Neural crest cell (in vitro differentiated cells): ENCODE results near the gene CCL13. TPM values are rescaled to one million over a fixed set of nuclear protein-coding genes. Genes with fewer than 3 reads are reported as not detected.

ENCODE experiments used
- DNase-seq: peaks from one replicate; pipeline ENCODE4 v3.0.0; 2021; ENCODE audit warnings: low read depth, mixed read lengths, low spot score
- H3K27ac Mint-ChIP-seq: one replicate; pipeline ENCODE4 v1.8.0; 2021; ENCODE audit warnings: mild to moderate bottlenecking, mixed read lengths; ENCODE audit not compliant: unreplicated experiment
- H3K27me3 Mint-ChIP-seq: 2 replicates; pipeline ENCODE4 v1.8.0; 2021; ENCODE audit warnings: low read depth, mild to moderate bottlenecking, mixed read lengths
- H3K36me3 Mint-ChIP-seq: 2 replicates; pipeline ENCODE4 v1.8.0; 2021; ENCODE audit warnings: low read depth, mild to moderate bottlenecking, mixed read lengths
- H3K4me1 Mint-ChIP-seq: 2 replicates; pipeline ENCODE4 v1.8.0; 2021; ENCODE audit warnings: mixed read lengths
- H3K4me3 Mint-ChIP-seq: one replicate; pipeline ENCODE4 v1.8.0; 2021; ENCODE audit warnings: mild to moderate bottlenecking, mixed read lengths
- H3K9me3 Mint-ChIP-seq: 2 replicates; pipeline ENCODE4 v1.8.0; 2021; ENCODE audit warnings: mixed read lengths
- CTCF ChIP-seq: fragments of 200-600 bp; sonication (generic); conservative IDR thresholded peaks from 2 replicates; pipeline ENCODE4 v1.5.0; 2021; ENCODE audit warnings: antibody characterized with exemption, mild to moderate bottlenecking
- total RNA-seq: library from RNA; stranded (reverse); gene quantifications from 2 replicates; pipeline ENCODE4 v1.2.1, GENCODE V29; 2021

The CCL13 gene
- total RNA-seq, 1 donor from 2014 or later: not detected

- no peak for TF ChIP-seq CTCF
- no peaks in the 10 kb centered on the region for H3K9me3 Mint-ChIP-seq
- DNase-seq: no peak
- no peak overlapping the region for H3K27ac Mint-ChIP-seq
- H3K27me3 Mint-ChIP-seq: peaks cover 40% of the 10 kb centered on the region
- no peaks in the 10 kb centered on the region for H3K4me1 Mint-ChIP-seq
- H3K36me3 Mint-ChIP-seq: no peaks in the 10 kb centered on the region
- H3K4me3 Mint-ChIP-seq: no peak overlapping the region
These were observed 10.3 kb downstream of the CCL13 start for GRCh38 chr17:34366529-34367107.

- Mint-ChIP-seq H3K27me3 (peaks cover 33% of the 10 kb centered on the region), H3K27ac (no peak overlapping the region), H3K9me3 (no peaks in the 10 kb centered on the region), H3K36me3 (no peaks in the 10 kb centered on the region), H3K4me1 (no peaks in the 10 kb centered on the region), H3K4me3 (no peak overlapping the region)
- TF ChIP-seq CTCF: no peak
- DNase-seq: no peak
These were observed 11.4 kb downstream of the CCL13 start for GRCh38 chr17:34367486-34368195.

- H3K27me3 Mint-ChIP-seq: peaks cover 29% of the 10 kb centered on the region
- DNase-seq: no peak
- no peaks in the 10 kb centered on the region for H3K4me1 Mint-ChIP-seq
- H3K36me3 Mint-ChIP-seq: no peaks in the 10 kb centered on the region
- H3K4me3 Mint-ChIP-seq: no peak overlapping the region
- no peak for TF ChIP-seq CTCF
- no peak overlapping the region for H3K27ac Mint-ChIP-seq
- H3K9me3 Mint-ChIP-seq: no peaks in the 10 kb centered on the region
These were observed 12.1 kb downstream of the CCL13 start for GRCh38 chr17:34368196-34368945.

GRCh38 chr17:34368946-34369500 lies 12.7 kb downstream of the CCL13 start:
- Mint-ChIP-seq H3K27me3 (peaks cover 25% of the 10 kb centered on the region), H3K4me1 (no peaks in the 10 kb centered on the region), H3K36me3 (no peaks in the 10 kb centered on the region), H3K9me3 (no peaks in the 10 kb centered on the region), H3K27ac (no peak overlapping the region), H3K4me3 (no peak overlapping the region)
- DNase-seq: no peak
- no peak for TF ChIP-seq CTCF

- Mint-ChIP-seq H3K4me1 (no peaks in the 10 kb centered on the region), H3K9me3 (no peaks in the 10 kb centered on the region), H3K27me3 (peaks cover 25% of the 10 kb centered on the region), H3K27ac (no peak overlapping the region), H3K36me3 (no peaks in the 10 kb centered on the region), H3K4me3 (no peak overlapping the region)
- DNase-seq: no peak
- TF ChIP-seq CTCF: no peak
These were observed 13.3 kb downstream of the CCL13 start for GRCh38 chr17:34369571-34369970.
